ENCODE data around the gene BDKRB2.

DNA sequence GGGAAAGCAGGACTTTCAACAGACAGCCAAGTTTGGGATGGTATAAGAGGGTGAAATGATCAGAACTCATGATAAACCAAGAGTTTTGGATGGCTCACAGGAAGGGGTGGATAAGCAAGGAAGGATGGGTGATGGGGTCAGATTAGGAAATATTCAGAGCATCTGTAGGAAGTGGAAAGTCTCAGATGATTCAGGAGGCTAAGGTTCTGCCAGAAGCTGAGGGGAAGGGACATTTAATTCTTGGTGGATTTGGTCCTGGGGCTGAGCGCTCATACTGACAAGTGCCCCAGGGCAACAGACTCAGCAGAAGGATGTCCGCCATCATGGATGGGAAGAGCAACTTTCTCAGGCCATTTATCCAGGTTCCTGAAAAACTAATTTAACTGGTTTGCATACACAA, 28.4 kb upstream of the BDKRB2 start:
- TF ChIP-seq, protein P1, sequence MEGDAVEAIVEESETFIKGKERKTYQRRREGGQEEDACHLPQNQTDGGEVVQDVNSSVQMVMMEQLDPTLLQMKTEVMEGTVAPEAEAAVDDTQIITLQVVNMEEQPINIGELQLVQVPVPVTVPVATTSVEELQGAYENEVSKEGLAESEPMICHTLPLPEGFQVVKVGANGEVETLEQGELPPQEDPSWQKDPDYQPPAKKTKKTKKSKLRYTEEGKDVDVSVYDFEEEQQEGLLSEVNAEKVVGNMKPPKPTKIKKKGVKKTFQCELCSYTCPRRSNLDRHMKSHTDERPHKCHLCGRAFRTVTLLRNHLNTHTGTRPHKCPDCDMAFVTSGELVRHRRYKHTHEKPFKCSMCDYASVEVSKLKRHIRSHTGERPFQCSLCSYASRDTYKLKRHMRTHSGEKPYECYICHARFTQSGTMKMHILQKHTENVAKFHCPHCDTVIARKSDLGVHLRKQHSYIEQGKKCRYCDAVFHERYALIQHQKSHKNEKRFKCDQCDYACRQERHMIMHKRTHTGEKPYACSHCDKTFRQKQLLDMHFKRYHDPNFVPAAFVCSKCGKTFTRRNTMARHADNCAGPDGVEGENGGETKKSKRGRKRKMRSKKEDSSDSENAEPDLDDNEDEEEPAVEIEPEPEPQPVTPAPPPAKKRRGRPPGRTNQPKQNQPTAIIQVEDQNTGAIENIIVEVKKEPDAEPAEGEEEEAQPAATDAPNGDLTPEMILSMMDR (IDR thresholded peaks at IDR 0.05) = no peak
- no peak for TF ChIP-seq POLR2A (IDR thresholded peaks at IDR 0.05)

Measured in vagina (tissue), 2 donors.